Measurements from ENCODE around the gene SEMA3C.

SEMA3C gene

DNA sequence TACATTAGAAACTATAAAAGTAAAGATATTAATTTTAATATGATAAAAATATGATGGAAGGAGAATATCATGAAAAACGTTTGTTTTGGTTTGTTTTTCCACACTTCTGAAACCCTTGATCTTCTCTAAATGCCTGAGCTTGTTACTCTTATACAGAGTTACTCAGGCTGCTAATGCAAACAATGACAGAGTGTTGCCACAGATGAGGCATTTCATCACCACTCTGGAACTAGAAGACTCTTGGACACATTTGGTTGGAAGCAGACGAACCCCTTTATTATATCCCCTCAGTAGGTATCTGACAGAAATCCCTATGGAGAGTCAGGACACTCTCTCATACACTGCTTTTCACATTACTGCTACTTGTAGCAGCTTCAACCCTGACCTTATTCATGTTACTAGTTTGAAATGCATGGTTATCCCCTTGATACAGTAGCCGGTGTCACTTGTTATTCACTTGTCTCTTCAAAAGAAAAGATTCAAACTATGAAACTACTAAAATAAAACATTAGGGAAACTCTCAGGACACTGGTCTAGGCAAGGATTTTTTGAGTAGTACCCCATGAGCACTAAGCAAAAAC lies 66.9 kb downstream of the SEMA3C start:
- DNase-seq (ENCODE audit: low read depth in 3 of 3), result no peak

GRCh38 chr7:80848841-80849240 lies 70.0 kb downstream of the SEMA3C start:
- DNase-seq (ENCODE audit: low read depth in 3 of 3), result no peak

DNA sequence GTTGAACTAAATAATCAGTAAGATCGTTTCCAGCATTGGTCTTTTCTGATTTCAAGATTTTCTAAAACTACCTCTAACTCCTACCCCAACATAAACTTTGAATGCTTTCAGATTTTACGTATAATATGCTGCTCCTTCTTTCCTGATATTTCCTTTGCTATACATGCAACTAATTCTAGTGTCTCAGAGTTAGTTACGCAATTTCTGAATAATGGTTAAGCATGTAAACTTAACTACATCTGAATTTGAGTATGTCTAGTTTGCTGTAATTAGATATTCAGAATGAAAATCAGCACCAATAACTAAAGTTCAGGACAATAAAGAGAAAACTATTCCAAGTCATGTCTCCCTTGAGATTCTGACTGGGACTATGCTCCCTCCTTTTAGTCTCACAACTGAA lies 71.0 kb downstream of the SEMA3C start:
- no peak for DNase-seq (ENCODE audit: low read depth in 3 of 3)

DNA sequence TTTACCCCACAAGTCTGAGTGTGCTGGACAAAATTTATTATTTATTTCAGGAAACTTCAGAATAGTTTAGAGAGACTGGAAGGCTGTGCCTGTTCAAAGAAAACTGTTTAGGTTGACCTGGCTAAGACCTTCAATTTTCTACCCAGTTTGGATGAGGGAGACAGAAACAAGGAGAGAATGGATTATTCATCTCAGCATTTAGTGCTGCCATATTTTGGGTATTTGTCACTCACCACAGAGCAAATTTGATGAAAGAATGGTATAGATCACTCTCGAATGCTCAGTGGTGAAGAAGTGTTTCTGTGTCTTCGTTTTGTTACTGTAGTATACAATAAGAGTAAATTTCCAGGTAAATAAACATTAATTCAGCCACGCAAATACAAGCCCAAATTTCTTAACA lies 71.8 kb downstream of the SEMA3C start:
- no peak for DNase-seq (ENCODE audit: low read depth in 3 of 3)

- DNase-seq (ENCODE audit: low read depth in 3 of 3), result no peak
Measured at GRCh38 chr7:80844916-80845315, 73.9 kb downstream of the SEMA3C start.

- no peak for DNase-seq (ENCODE audit: low read depth in 3 of 3)
Measured at GRCh38 chr7:80843018-80843677, 75.7 kb downstream of the SEMA3C start.

GRCh38 chr7:80842022-80842790 lies 76.6 kb downstream of the SEMA3C start:
- no peak for DNase-seq (ENCODE audit: low read depth in 3 of 3)

- DNase-seq (ENCODE audit: low read depth in 3 of 3), result no peak
Measured at GRCh38 chr7:80841423-80841955, 77.4 kb downstream of the SEMA3C start.

DNA sequence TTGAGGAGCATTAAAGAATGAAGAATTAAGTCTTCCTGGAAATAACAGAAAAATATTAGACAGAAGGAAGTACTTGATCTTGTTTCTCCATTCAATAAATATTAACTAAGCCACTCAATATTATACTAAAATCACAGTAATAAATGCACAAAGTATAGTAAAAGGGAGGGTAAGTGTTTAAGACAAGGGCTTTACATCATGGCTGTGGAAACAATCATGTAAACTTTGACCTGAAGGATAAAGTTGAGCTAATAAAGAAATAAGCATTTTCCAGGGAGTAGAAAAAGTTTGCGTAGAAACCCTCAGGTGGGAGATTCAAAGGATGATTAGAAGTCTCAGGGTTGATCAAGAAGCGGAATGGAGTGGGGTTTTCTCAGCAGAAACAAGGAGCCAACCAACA lies 78.2 kb downstream of the SEMA3C start:
- no peak for DNase-seq (ENCODE audit: low read depth in 3 of 3)

DNA sequence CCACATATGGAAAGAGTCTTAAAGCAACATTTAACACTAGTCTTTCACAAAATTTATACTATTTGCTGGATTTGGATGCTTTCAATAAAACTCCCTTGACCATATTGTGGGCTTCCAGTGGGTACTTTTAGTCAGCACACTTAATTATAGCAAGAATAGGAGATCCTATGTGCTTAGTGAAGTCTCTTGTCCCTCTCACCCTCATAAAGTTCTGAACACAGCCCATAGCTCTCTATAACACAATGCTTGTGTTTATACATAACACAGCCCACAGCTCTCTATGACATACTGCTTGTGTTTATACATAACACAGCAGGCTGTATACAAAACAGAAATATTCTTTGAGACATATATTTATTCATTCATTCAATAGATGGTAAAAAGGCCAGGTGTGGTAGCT lies 79.0 kb downstream of the SEMA3C start:
- no peak for DNase-seq (ENCODE audit: low read depth in 3 of 3)

DNA sequence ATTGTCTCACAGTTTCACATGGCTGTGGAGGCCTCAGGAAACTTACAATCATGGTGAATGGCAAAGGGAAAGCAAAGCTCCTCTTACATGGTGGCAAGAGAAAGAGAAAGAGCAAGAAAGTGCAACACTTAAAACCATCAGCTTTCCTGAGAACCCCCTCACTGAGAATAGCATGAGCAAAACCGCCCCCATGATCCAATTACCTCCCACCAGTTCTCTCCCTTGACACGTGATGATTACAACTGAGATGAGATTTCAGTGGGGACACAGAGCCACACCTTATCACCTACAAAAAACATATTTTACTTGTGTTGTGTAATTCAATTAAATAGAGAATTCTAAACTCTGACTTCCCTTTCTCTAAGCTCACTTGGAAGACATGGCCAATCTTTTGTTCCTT lies 80.2 kb downstream of the SEMA3C start:
- DNase-seq (ENCODE audit: low read depth in 3 of 3), result no peak

DNA sequence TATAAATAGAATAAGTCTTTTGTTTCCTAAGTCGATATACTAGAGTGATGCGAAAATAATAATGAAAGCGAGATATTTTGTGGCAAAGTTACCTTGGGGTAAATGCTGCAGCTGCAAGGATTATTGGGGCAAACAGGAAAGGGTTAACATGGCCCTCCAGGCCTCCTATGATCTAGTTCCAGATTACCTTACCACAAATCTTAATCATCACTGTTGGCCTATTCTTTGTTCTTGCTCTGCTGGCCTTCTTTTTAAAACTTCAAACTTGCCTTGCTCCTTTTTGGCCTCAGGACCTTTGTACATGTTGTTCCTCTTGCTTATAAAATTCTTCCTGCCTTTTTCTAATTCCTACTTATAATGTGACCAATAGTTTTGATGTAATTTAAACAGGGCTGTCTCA lies 81.5 kb downstream of the SEMA3C start:
- no peak for DNase-seq (ENCODE audit: low read depth in 3 of 3)

GRCh38 chr7:80835251-80835650 lies 83.6 kb downstream of the SEMA3C start:
- no peak for DNase-seq (ENCODE audit: low read depth in 3 of 3)

GRCh38 chr7:80833289-80834268 lies 85.3 kb downstream of the SEMA3C start:
- no peak for DNase-seq (ENCODE audit: low read depth in 3 of 3)

GRCh38 chr7:80832006-80832405 lies 86.8 kb downstream of the SEMA3C start:
- no peak for DNase-seq (ENCODE audit: low read depth in 3 of 3)

- no peak for DNase-seq (ENCODE audit: low read depth in 3 of 3)
Measured at GRCh38 chr7:80830584-80831285, 88.1 kb downstream of the SEMA3C start.

DNA sequence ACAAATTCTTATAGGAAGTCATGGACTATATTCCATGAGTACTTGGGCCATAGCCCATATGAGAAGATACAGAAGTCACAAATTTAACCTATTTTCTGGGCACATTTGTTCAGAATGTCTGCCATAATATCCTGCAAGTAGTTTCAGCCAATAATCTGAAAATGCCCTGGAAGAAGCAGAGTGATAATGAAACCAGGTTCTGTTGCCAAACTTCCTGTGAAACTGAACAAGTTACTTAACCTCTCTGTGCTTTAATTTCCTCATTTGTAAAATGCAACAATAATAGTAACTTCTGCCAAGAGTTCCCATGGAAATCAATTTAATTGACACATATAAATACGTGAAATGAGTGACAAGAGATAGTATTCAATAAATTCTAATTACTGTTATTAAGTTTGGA lies 88.8 kb downstream of the SEMA3C start:
- DNase-seq (ENCODE audit: low read depth in 3 of 3), result no peak

- DNase-seq (ENCODE audit: low read depth in 3 of 3), result no peak
Measured at GRCh38 chr7:80829527-80829926, 89.3 kb downstream of the SEMA3C start.

GRCh38 chr7:80827239-80827633 lies 91.6 kb downstream of the SEMA3C start:
- DNase-seq (ENCODE audit: low read depth in 3 of 3), result no peak

- DNase-seq (ENCODE audit: low read depth in 3 of 3), result no peak
Measured at GRCh38 chr7:80826520-80827238, 92.2 kb downstream of the SEMA3C start.
